ENCODE results near the gene FAAH.

- TF ChIP-seq POLR2AphosphoS5 (IDR thresholded peaks at IDR 0.05; ENCODE audit: low read depth, low read length) (no peak), REST (IDR thresholded peaks at IDR 0.05; ENCODE audit: insufficient read depth in 1 of 2, low read depth in 2 of 2, low read length in 1 of 2) (no peak), TCF7L2 (IDR thresholded peaks at IDR 0.05; ENCODE audit: low read depth, low read length) (no peak)
- TF ChIP-seq, protein P1, sequence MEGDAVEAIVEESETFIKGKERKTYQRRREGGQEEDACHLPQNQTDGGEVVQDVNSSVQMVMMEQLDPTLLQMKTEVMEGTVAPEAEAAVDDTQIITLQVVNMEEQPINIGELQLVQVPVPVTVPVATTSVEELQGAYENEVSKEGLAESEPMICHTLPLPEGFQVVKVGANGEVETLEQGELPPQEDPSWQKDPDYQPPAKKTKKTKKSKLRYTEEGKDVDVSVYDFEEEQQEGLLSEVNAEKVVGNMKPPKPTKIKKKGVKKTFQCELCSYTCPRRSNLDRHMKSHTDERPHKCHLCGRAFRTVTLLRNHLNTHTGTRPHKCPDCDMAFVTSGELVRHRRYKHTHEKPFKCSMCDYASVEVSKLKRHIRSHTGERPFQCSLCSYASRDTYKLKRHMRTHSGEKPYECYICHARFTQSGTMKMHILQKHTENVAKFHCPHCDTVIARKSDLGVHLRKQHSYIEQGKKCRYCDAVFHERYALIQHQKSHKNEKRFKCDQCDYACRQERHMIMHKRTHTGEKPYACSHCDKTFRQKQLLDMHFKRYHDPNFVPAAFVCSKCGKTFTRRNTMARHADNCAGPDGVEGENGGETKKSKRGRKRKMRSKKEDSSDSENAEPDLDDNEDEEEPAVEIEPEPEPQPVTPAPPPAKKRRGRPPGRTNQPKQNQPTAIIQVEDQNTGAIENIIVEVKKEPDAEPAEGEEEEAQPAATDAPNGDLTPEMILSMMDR (IDR thresholded peaks at IDR 0.05), result no peak
These were observed 41.8 kb upstream of the FAAH start for GRCh38 chr1:46352363-46352762.

Measured in Panc1 (cell line).